SK-N-SH treated with all-trans-retinoic acid at 6 μM for 48 hours (cell line): ENCODE measurements around the gene CLIC2.

Source experiments
- ATAC-seq: fragments of 200-7000 bp; cut with Tn5 transposase; 3 replicates; pipeline ENCODE4 v1.9.1; 2020; ENCODE audit warnings: mild to moderate bottlenecking, moderate library complexity
- ARNTL ChIP-seq: fragments of 450-650 bp; formaldehyde crosslinking; IDR thresholded peaks from 2 replicates; pipeline ENCODE4 v1.5.0; 2020; ENCODE audit warnings: low read depth, mild to moderate bottlenecking, moderate library complexity, borderline replicate concordance
- BACH2 ChIP-seq: fragments of 250-450 bp; sonication (Bioruptor Pico); IDR thresholded peaks from 2 replicates; pipeline ENCODE4 v1.9.0; 2021; ENCODE audit warnings: mild to moderate bottlenecking, borderline replicate concordance
- CSDC2 ChIP-seq: fragments of 250-450 bp; sonication (Bioruptor Pico); IDR thresholded peaks from 2 replicates; pipeline ENCODE4 v1.5.0; 2020; ENCODE audit warnings: mild to moderate bottlenecking, moderate library complexity
- CSRNP3 ChIP-seq: fragments of 250-450 bp; sonication (Bioruptor Pico); IDR thresholded peaks from 2 replicates; pipeline ENCODE4 v1.5.1; 2021; ENCODE audit warnings: mild to moderate bottlenecking, moderate library complexity
- ESRRG ChIP-seq: fragments of 250-450 bp; sonication (Bioruptor Pico); IDR thresholded peaks from 2 replicates; pipeline ENCODE4 v1.6.1; 2021; ENCODE audit warnings: mild to moderate bottlenecking
- GLIS3 ChIP-seq: fragments of 250-450 bp; sonication (Bioruptor Pico); IDR thresholded peaks from 2 replicates; pipeline ENCODE4 v1.5.0; 2020; ENCODE audit warnings: mild to moderate bottlenecking, moderate library complexity
- ISL1 ChIP-seq: fragments of 250-450 bp; sonication (Bioruptor Pico); IDR thresholded peaks from 2 replicates; pipeline ENCODE4 v2.1.2; 2022; ENCODE audit warnings: mild to moderate bottlenecking, moderate library complexity
- OSR1 ChIP-seq: fragments of 250-450 bp; sonication (Bioruptor Pico); IDR thresholded peaks from 2 replicates; pipeline ENCODE4 v1.8.0; 2022; ENCODE audit warnings: moderate library complexity, mild to moderate bottlenecking, inconsistent platforms
- PPARA ChIP-seq: fragments of 250-450 bp; sonication (Bioruptor Pico); IDR thresholded peaks from 2 replicates; pipeline ENCODE4 v1.5.0; 2020; ENCODE audit warnings: mild to moderate bottlenecking, borderline replicate concordance
- SNAI2 ChIP-seq: fragments of 250-450 bp; sonication (Bioruptor Pico); IDR thresholded peaks from 2 replicates; pipeline ENCODE4 v1.5.0; 2020; ENCODE audit warnings: mild to moderate bottlenecking, moderate library complexity
- TCF4 ChIP-seq: fragments of 250-450 bp; sonication (Bioruptor Pico); IDR thresholded peaks from 2 replicates; pipeline ENCODE4 v1.8.0; 2021; ENCODE audit warnings: mild to moderate bottlenecking, moderate library complexity, borderline replicate concordance
- TOX ChIP-seq: fragments of 250-450 bp; sonication (Bioruptor Pico); IDR thresholded peaks from 2 replicates; pipeline ENCODE4 v1.8.0; 2021; ENCODE audit warnings: mild to moderate bottlenecking, moderate library complexity, borderline replicate concordance
- TSHZ2 ChIP-seq: fragments of 250-450 bp; sonication (Bioruptor Pico); IDR thresholded peaks from 2 replicates; pipeline ENCODE4 v1.5.0; 2020; ENCODE audit warnings: mild to moderate bottlenecking, moderate library complexity
- ZC3H10 ChIP-seq: fragments of 250-450 bp; sonication (Bioruptor Pico); IDR thresholded peaks from 2 replicates; pipeline ENCODE4 v1.5.1; 2021; ENCODE audit warnings: mild to moderate bottlenecking, moderate library complexity
- ZFP3 ChIP-seq: fragments of 250-450 bp; sonication (Bioruptor Pico); IDR thresholded peaks from 2 replicates; pipeline ENCODE4 v1.5.0; 2020; ENCODE audit warnings: mild to moderate bottlenecking, moderate library complexity
- ZFP30 ChIP-seq: fragments of 450-650 bp; formaldehyde crosslinking; IDR thresholded peaks from 2 replicates; pipeline ENCODE4 v1.5.0; 2022; ENCODE audit warnings: mild to moderate bottlenecking, moderate library complexity
- ZNF8 ChIP-seq: fragments of 450-650 bp; formaldehyde crosslinking; IDR thresholded peaks from 2 replicates; pipeline ENCODE4 v1.5.0; 2020; ENCODE audit warnings: mild to moderate bottlenecking, moderate library complexity
- TF ChIP-seq, protein P1 (sequence below): fragments of 250-450 bp; sonication (Bioruptor Pico); IDR thresholded peaks from 2 replicates; pipeline ENCODE4 v1.8.0; 2021; ENCODE audit warnings: low read depth, mild to moderate bottlenecking, moderate library complexity, borderline replicate concordance

The CLIC2 gene

DNA sequence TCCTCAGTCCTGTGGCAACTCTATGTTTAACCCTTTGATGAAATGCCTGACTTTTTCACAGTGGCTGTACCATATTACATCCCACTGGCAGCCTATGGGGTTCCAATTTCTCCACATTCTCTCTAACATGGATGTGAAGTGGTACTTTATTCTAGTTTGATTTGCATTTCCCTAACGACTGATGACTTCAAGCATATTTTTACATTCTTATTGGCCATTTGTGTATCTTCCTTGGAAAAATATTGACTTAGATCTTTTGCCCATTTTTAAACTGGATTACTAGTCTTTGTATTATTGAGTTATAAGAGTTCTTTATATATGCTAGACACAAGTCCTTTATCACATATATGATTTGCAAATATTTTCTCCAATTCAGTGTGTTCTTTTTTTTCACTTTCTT lies 68.0 kb downstream of the CLIC2 start:
- no peak for ATAC-seq
- TF ChIP-seq TOX (CRISPR knock-in tag) = no peak
- no peak for TF ChIP-seq OSR1 (CRISPR knock-in tag)
- no peak for TF ChIP-seq ZFP30 (CRISPR knock-in tag)
- TF ChIP-seq CSRNP3 = no peak
- no peak for TF ChIP-seq ZFP3 (CRISPR knock-in tag)
- TF ChIP-seq PPARA (CRISPR knock-in tag) = no peak
- TF ChIP-seq CSDC2 (CRISPR knock-in tag) = no peak
- no peak for TF ChIP-seq BACH2
- TF ChIP-seq ISL1 (CRISPR knock-in tag) = no peak
- TF ChIP-seq TSHZ2 (CRISPR knock-in tag) = no peak
- TF ChIP-seq, protein P1, sequence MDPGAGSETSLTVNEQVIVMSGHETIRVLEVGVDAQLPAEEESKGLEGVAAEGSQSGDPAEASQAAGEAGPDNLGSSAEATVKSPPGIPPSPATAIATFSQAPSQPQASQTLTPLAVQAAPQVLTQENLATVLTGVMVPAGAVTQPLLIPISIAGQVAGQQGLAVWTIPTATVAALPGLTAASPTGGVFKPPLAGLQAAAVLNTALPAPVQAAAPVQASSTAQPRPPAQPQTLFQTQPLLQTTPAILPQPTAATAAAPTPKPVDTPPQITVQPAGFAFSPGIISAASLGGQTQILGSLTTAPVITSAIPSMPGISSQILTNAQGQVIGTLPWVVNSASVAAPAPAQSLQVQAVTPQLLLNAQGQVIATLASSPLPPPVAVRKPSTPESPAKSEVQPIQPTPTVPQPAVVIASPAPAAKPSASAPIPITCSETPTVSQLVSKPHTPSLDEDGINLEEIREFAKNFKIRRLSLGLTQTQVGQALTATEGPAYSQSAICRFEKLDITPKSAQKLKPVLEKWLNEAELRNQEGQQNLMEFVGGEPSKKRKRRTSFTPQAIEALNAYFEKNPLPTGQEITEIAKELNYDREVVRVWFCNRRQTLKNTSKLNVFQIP (CRISPR knock-in tag) = no peak
- no peak for TF ChIP-seq TCF4
- no peak for TF ChIP-seq ZC3H10
- no peak for TF ChIP-seq ESRRG (CRISPR knock-in tag)
- TF ChIP-seq GLIS3 (CRISPR knock-in tag) = no peak
- TF ChIP-seq SNAI2 (CRISPR knock-in tag) = no peak

DNA sequence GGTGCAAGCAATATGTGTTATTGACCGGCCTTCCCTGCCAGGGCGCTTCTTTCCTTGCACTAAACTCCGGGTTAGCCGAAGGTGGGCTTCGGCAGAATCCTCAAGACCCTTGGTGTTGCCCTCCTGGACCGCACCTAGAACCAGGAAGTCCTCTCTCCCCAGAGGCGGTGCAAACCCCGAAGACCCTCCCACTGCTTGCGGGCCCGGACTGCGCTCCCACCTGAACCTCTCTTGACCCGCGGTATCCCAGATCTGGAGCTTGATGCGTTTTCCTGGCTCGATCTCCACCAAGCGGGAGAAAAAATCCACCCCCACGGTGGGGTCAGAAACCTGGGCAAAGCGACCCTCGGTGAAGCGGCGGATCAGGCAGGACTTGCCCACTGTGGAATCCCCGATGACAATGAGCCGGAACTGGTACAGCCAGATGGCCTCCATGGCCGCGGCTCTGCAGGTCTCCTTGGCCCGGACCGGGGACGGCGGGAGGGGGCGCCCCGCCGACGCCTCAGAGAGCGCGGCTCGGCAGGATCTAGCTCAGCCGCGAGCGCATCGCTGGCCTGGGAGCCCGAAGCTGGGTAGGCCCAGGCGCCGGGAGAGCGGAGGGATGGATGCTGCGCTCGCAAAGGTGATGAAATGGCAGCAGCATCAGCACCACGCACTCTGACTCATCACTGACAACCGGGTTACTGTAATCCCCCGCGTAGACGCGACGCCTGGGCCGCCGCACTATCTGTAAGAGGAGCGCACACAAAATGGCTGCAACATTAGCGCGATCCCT lies 70.4 kb downstream of the CLIC2 start, which contains the start of gene RAB39B:
RAB39B (minus strand) TSS at position 638 of the 775 bp plus-strand sequence; CDS start at position 435, 203 bp downstream.
- no peak for TF ChIP-seq ARNTL (CRISPR knock-in tag)
- no peak for TF ChIP-seq CSRNP3
- TF ChIP-seq ZFP3 (CRISPR knock-in tag) = no peak
- TF ChIP-seq, protein P1 (CRISPR knock-in tag) = no peak
- no peak for TF ChIP-seq ZNF8 (CRISPR knock-in tag)
- TF ChIP-seq TOX (CRISPR knock-in tag) = no peak
- TF ChIP-seq PPARA (CRISPR knock-in tag) = no peak
- TF ChIP-seq TSHZ2 (CRISPR knock-in tag) = no peak
- no peak for TF ChIP-seq ISL1 (CRISPR knock-in tag)
- peak; percentile 98 for ATAC-seq
